GM19351 (cell line): ENCODE measurements around the gene DNAJC8.

Experiments
- ATAC-seq: cut with Tn5 transposase; IDR thresholded peaks from one replicate; pipeline ENCODE4 v1.9.1; 2021; ENCODE audit warnings: mild to moderate bottlenecking, moderate library complexity; ENCODE audit not compliant: unreplicated experiment

Gene DNAJC8

DNA sequence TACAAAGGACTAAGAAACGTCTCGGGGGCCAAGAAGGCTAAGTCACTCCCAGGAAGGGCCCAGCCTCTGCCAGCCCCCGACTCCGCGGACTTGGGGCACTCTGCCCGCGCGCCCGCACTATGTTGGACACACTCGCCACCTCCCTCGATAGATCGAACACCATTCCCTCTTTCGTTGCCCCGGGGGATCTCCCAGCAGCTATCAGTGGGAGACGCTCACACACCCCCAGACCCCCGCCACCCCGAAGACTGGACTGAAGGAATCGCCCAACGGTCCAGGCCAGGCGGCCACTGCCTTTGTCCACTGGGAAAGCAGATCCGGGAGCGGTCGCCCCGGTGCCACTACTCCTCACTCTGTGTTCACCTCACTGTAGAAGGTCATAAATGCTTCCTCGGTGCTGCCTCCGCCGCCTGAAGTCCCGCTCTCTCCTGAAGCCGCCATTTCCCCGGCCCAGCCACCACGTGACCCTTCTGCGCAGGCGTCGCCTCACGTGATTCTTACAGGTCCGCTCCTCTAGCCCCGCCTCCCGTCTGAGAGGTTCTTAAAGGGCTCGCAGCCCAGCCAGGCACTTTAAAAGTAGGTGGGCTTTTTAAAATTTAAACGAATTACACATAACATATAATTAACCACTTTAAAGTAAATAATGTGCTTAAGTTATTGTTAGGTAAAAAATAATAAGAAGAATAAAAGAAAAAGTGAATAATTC, at the start of gene DNAJC8:
DNAJC8 (minus strand) TSS at position 472 of the 706 bp plus-strand sequence; CDS start at position 441, 31 bp downstream.
- ATAC-seq, result peak; percentile 63

- no peak for ATAC-seq
These were observed 49.0 kb upstream of the DNAJC8 start for GRCh38 chr1:28281608-28282425.

GRCh38 chr1:28280977-28281381, 48.1 kb upstream of the DNAJC8 start:
- ATAC-seq, result no peak

DNA sequence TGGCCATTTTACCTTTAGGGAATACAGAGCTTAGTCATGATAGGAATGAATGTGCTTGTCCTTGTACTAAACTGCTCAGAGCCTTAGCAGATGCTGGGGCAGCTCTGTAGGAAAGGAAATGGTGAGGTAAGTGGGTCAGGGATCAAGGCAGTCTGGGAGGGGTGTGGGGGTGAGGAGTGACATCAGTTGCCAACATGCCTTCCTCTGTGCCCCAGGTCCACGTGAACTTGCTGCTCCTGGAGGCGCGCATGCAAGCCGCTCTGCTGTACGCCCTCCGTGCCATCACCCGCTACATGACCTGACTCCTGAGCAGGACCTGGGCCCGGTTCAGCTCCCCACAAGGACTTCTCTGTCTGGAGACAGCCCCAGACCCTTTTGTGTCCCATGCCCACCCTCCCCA, 47.7 kb upstream of the DNAJC8 start:
- ATAC-seq, result no peak

DNA sequence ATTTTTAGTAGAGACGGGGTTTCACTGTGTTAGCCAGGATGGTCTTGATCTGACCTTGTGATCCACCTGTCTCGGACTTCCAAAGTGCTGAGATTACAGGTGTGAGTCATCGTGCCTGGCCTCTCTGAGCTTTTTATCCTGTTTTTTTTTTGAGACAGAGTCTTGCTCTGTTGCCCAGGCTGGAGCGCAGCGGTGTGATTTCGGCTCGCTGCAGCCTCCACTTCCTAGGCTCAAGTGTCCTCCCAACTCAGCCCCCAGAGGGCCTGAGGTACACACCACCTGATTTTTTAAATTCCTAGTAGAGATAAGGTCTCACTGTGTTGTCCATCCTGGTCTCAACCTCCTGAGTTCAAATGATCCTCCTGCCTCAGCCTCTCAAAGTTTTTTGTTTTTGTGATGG, 46.9 kb upstream of the DNAJC8 start:
- ATAC-seq, result no peak

- ATAC-seq, result no peak
These were observed 45.9 kb upstream of the DNAJC8 start for GRCh38 chr1:28278763-28279162.

- no peak for ATAC-seq
These were observed 40.5 kb upstream of the DNAJC8 start for GRCh38 chr1:28273216-28273860.

DNA sequence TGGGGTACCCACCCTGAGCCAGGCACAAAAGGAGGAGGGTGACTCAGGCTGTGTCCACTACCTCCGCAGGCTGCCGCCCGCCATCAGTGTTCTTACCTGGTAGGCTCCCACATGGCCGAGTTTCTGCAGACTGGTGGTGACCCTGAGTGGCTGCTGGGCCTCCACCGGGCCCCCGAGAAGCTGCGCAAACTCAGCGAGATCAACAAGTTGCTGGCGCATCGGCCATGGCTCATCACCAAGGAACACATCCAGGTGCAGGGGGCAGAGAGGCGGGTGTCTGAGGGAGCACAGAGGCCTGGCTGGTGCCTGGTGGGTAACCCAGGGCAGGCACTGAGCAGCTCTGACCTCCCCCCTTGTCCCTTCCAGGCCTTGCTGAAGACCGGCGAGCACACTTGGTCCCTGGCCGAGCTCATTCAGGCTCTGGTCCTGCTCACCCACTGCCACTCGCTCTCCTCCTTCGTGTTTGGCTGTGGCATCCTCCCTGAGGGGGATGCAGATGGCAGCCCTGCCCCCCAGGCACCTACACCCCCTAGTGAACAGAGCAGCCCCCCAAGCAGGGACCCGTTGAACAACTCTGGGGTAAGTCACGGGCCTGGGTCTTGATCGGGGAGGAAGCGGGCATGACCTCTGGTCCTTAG, 39.5 kb upstream of the DNAJC8 start:
- ATAC-seq, result no peak

GRCh38 chr1:28269529-28269928, 36.7 kb upstream of the DNAJC8 start:
- no peak for ATAC-seq

DNA sequence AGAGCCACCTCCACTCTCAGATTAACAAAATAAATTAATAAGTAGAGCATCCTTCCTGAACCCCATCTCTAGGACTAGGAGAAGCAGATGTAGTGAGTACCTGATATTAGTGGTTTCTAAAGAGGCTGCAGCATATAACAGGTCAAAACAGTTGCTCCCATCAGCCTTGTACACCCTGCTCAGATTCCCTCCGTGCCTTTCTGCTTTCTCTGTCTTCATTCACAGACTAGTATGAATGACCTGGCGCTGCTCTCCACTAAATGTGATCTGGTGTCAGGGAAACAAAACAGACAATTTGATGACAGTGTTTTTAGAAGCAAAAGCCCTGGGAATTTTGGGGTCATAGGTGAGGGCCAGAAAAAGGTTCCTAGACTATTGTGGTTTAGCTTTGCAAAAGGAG, 34.8 kb upstream of the DNAJC8 start:
- no peak for ATAC-seq

- ATAC-seq, result no peak
These were observed 34.1 kb upstream of the DNAJC8 start for GRCh38 chr1:28266920-28267322.

DNA sequence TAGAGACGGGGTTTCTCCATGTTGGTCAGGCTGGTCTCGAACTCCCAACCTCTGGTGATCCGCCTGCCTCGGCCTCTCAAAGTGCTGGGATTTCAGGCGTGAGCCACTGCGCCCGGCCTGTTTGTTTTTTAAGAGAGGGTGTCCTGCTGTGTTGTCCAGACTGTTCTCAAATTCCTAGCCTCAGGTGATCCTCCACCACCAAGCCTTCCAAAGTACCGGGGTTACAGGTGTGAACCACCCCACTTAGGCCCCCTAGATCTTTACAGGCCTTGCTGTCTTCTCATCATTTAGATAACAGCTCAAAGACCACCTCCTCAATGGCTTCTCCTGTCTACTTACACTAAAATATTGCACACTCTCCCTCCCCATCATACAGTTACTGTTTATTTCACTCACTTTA, 32.7 kb upstream of the DNAJC8 start:
- no peak for ATAC-seq

DNA sequence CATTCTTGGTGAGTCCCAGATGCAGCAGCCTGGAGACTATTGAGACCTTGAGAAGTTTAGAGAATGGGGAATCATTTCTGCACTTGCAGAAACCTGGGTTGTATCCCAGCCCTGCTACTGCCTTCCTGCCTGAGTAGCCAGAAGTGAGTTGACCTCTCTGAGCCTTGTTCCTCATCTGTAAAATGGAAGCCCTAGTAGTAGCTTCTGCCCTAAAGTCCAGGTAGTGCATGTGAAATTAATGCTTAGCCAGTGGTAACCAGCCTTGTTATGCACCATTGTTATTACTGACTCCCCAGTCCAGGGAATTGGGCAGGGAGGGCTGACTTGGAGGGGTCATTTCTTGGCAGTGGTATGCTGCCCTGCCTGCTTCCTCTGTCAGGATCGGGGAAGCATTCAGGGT, 32.1 kb upstream of the DNAJC8 start:
- ATAC-seq, result no peak

DNA sequence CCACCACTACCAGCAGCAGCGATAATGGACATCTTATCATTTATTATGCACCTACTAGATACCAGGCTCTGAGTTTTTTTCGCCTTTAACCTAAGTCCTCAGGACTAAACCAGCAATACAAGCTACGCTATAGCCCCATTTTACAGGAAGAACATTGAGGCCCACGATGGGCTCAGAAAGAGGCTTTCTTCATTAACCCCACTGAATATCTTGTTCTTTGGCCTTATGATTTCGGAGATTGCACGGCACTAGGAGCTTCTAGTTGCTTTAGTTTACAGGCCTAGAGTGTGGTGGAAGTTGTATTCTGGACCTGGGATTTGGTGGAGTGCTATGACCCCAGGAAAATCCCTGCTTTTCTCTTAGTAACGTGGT, 28.0 kb upstream of the DNAJC8 start:
- ATAC-seq, result no peak

DNA sequence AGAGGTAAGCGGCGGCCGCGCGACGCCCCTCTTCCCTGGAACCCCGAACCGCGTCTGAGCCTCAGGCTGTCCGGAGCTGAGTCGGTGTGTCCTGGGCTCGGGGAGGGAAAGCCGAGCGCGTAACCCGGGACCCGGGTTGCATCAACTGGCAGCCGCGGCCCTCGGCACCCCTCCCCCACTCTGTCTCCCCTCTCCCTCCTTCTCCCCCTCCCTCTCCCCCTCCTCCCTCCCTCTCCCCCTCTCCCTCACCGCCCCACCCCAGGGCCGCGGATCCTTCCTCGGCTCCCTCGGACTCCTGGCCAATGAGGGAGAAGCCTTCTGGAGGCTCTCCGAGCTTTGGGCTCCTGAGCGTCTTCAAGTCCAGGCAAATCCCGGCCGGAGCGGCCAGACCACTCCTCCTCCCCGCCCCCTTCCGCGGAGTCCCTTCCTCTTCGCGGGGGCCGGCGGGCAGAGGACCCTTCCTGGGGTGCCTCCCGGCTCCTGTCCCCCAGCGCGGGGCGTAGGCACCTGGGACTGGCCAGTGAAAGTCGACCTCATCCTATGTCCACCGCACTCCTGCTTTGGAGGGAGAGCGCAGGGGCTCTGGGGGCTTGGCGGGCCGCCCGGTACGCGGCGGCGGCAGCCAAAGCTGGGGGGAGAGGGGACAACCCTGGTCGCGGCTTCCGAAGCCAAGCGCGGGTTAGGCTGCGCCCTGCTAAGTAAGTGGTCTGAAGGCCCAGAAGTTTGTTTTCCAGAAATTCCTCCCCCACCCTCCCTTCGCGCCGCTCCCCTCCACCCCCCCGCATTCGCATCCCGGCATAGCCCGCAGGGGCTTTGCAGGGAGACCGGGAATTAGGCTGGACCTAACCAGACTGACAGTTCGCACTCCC, 27.3 kb upstream of the DNAJC8 start:
- ATAC-seq, result no peak

DNA sequence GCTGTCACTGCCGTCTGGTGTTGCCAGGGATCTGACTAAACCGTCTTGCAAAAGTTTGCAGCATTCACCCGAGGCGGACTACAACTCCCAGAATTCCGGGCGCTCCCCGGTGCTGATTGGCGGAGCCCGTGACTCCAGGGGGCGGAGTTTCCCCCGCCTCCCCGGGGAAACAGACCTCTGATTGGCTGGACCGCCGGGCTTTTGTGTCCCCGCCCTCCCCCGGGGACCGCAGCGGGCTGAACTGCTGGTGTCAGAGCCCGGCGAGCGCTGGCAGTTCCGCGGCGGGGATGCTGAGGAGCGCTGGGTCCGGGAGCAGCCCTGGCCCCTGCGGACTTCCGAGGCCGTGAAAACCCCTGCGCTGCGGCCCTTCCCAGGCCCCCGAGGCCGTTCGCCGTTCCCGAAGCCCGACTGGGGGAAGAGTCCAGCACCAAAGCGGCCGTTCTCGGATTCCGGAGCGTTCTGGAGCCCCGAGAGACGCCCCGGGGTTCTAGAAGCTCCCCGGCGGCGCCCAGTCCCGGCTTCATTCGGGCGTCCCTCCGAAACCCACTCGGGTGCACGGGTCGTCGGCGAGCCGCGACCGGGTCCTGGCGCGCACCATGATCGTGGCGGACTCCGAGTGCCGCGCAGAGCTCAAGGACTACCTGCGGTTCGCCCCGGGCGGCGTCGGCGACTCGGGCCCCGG, 26.6 kb upstream of the DNAJC8 start, which contains the start of gene SESN2:
SESN2 (plus strand) TSS at position 267 of the 682 bp plus-strand sequence; CDS start at position 597, 330 bp downstream.
- peak; percentile 92 for ATAC-seq

DNA sequence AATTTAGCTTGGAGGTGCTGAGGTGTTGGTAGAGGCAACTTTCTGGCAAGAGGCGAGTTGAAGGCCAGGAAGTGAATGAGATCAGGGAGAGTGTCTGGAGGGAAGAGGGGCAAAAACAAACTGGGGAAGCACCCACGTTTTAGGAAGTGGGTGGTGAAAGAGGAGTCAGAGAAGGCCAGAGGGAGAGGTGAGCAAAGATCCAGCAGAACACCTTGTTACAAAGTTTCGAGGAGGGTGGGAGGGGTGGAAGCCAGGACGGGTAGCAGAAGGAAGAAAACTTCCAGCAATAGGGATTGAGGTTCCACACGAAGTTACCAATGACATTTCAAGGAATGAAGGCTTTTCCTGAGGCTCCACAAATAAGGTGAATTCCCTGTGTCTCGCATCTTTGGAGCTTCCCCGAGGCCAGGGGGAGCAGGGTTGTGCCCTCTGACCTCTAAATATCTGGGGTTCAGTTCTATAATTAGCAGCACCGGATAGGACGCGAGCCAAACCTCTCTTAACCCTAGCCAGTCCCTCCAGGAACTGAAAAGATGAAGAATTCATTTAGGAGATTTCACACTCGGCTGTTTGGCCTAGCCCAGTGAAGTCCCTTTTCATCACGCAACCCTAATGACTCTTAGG, 25.9 kb upstream of the DNAJC8 start:
- ATAC-seq, result no peak

DNA sequence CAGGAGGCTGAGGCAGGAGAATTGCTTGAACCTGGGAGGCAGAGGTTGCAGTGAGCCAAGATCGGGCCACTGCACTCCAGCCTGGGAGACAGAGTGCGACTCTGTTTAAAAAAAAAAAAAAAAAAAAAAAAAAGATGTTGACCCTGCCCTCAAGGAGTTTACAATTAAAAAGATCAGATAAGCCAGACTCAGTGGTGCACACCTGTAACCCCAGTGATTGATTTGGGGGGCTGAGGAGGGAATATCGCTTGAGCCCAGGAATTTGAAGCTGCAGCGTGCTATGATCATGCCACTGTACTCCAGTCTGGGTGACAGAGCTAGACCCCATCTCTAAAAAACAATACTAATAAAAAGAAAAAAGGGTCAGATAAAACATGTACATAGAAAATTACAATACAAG, 24.9 kb upstream of the DNAJC8 start:
- no peak for ATAC-seq

DNA sequence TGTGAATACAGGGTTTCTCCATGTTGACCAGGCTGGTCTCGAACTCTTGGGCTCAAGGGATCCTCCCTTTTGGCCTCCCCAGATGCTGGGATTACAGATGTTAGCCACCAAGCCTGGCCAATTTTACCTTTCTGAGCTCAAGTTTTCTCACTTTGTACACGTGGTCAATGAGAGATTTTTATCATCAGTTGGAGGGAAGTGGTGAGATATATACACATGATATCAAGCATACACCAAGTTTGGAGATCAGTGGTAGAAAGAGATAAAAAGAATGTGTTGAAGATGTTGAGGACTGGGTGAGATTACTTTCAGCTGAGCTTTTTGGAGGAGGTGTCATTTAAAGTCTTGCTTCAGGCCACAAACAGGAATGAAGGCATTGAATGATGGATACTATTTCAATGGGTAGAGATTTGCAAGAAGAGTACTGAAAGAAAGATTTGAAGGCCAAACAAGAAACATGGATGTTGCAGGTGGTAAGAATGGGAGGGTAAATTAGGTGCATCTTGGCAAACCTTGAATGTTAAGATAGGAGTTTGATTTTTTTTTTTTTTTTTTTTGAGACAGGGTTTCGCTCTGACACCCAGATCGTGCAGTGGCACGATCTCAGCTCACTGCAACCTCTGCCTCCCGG, 23.5 kb upstream of the DNAJC8 start:
- no peak for ATAC-seq
